ENCODE results near the gene KRTAP5-9. TPM values are rescaled to one million over a fixed set of nuclear protein-coding genes. Genes with fewer than 3 reads are reported as not detected.
"Not testable (repeated sequence)": the region's sequence is repeated elsewhere in the genome, so short reads cannot be mapped to it uniquely, and the experiment has no call there.

Gene KRTAP5-9
- total RNA-seq, 1 experiment from 2014 or later = not detected

GRCh38 chr11:71532036-71532610 lies 16.1 kb upstream of the KRTAP5-9 start:
- BruUV-seq (replicated peaks) = no TSS peak
- Histone ChIP-seq H3K4me3 (ENCODE audit: low read length) (no peak overlapping the region), H3K9me3 (ENCODE audit: low read length) (no peaks in the 10 kb centered on the region), H3F3A (ENCODE audit: low read length, unreplicated experiment) (no peaks in the 10 kb centered on the region), H3K27ac (ENCODE audit: low read length) (no peak overlapping the region), H3K9ac (ENCODE audit: low read length) (no peak overlapping the region), H3K79me2 (ENCODE audit: low read length) (no peaks in the 10 kb centered on the region), H3K4me2 (ENCODE audit: low read length) (no peak overlapping the region), H3K27me3 (ENCODE audit: low read length) (no peaks in the 10 kb centered on the region), H3K4me1 (ENCODE audit: insufficient read depth, low read length) (no peaks in the 10 kb centered on the region), H4K20me1 (ENCODE audit: low read length) (no peaks in the 10 kb centered on the region), H3K36me3 (ENCODE audit: low read depth, low read length) (no peaks in the 10 kb centered on the region), H2AFZ (ENCODE audit: low read length) (no peak overlapping the region), H3K9me2 (replicated peaks; ENCODE audit: low read length) (no peaks in the 10 kb centered on the region)
- intact Hi-C loops (cut with micrococcal nuclease) = no loop called here
- ChIA-PET CTCF (no interaction called here), POLR2A (ENCODE audit: unreplicated experiment) (no interaction called here)
- DNase-seq (no peak), ATAC-seq (no peak)
- TF ChIP-seq EZH2 (IDR thresholded peaks at IDR 0.05; ENCODE audit: low read length, unreplicated experiment) (no peak), EZH2phosphoT487 (IDR thresholded peaks at IDR 0.05; ENCODE audit: borderline replicate concordance, low read length) (no peak), CTCF (conservative IDR thresholded peaks at IDR 0.05; ENCODE audit: low read depth, low read length) (no peak)

GRCh38 chr11:71534711-71535608 lies 13.3 kb upstream of the KRTAP5-9 start:
- H3K9ac ChIP-seq (ENCODE audit: low read length); H3K4me2 ChIP-seq (ENCODE audit: low read length); H2AFZ ChIP-seq (ENCODE audit: low read length); H3K9me2 ChIP-seq (replicated peaks; ENCODE audit: low read length); H3K27ac ChIP-seq (ENCODE audit: low read length); H3F3A ChIP-seq (ENCODE audit: low read length, unreplicated experiment); intact Hi-C loops (cut with micrococcal nuclease); H3K79me2 ChIP-seq (ENCODE audit: low read length); BruUV-seq (replicated peaks); ATAC-seq; H4K20me1 ChIP-seq (ENCODE audit: low read length); H3K4me3 ChIP-seq (ENCODE audit: low read length); DNase-seq; CTCF ChIA-PET; POLR2A ChIA-PET (ENCODE audit: unreplicated experiment); H3K36me3 ChIP-seq (ENCODE audit: low read depth, low read length); H3K9me3 ChIP-seq (ENCODE audit: low read length); H3K4me1 ChIP-seq (ENCODE audit: insufficient read depth, low read length); H3K27me3 ChIP-seq (ENCODE audit: low read length): not testable (repeated sequence)

GRCh38 chr11:71535825-71536224 lies 12.4 kb upstream of the KRTAP5-9 start:
- Histone ChIP-seq H3K4me3 (ENCODE audit: low read length) (no peak overlapping the region), H3K79me2 (ENCODE audit: low read length) (no peaks in the 10 kb centered on the region), H4K20me1 (ENCODE audit: low read length) (no peaks in the 10 kb centered on the region), H3K36me3 (ENCODE audit: low read depth, low read length) (no peaks in the 10 kb centered on the region), H3K9me2 (replicated peaks; ENCODE audit: low read length) (no peaks in the 10 kb centered on the region), H3K4me2 (ENCODE audit: low read length) (no peak overlapping the region), H3K4me1 (ENCODE audit: insufficient read depth, low read length) (no peaks in the 10 kb centered on the region), H3F3A (ENCODE audit: low read length, unreplicated experiment) (no peaks in the 10 kb centered on the region), H3K27me3 (ENCODE audit: low read length) (peaks cover 3% of the 10 kb centered on the region), H2AFZ (ENCODE audit: low read length) (no peak overlapping the region), H3K9ac (ENCODE audit: low read length) (no peak overlapping the region), H3K9me3 (ENCODE audit: low read length) (no peaks in the 10 kb centered on the region), H3K27ac (ENCODE audit: low read length) (no peak overlapping the region)
- BruUV-seq (replicated peaks) = no TSS peak
- ChIA-PET POLR2A (ENCODE audit: unreplicated experiment) (no interaction called here), CTCF (no interaction called here)
- intact Hi-C loops (cut with micrococcal nuclease) = no loop called here
- ATAC-seq (no peak), DNase-seq (no peak)
- TF ChIP-seq CTCF (conservative IDR thresholded peaks at IDR 0.05; ENCODE audit: low read depth, low read length) (no peak), EZH2 (IDR thresholded peaks at IDR 0.05; ENCODE audit: low read length, unreplicated experiment) (no peak), EZH2phosphoT487 (IDR thresholded peaks at IDR 0.05; ENCODE audit: borderline replicate concordance, low read length) (no peak)
